K562 (cell line): ENCODE results near the gene MAPT. TPM values are rescaled to one million over a fixed set of nuclear protein-coding genes. Genes with fewer than 3 reads are reported as not detected.

ENCODE experiments used
- ATAC-seq: fragments of 200-7000 bp; cut with Tn5 transposase; 3 replicates; pipeline ENCODE4 v1.9.1; 2020; ENCODE audit warnings: moderate library complexity
- BruUV-seq: library from RNA; stranded (reverse); fragments of 400-500 nt; replicated peaks from 2 replicates; lab custom pipeline; 2021; lab: Mats Ljungman, UMichigan
- CTCF ChIA-PET: fragments of 300-600 bp; formaldehyde crosslinking; extraction: SDS; loops from one replicate; lab custom pipeline; 2021; ENCODE audit warnings: low intra/inter-chr PET ratio; lab: Yijun Ruan, JAX
- POLR2A ChIA-PET: fragments of 300-600, 350-650 bp; sonication (Branson Sonifier 250); formaldehyde crosslinking; extraction: SDS; loops from one replicate; lab custom pipeline; 2021; ENCODE audit warnings: antibody characterized with exemption, inconsistent platforms; lab: Yijun Ruan, JAX
- DNase-seq, 4 experiments: peaks; one replicate each; pipeline versions ENCODE4 v3.0.0 to v3.0.0-alpha.2; 2011 to 2018; ENCODE audit warnings: low spot score in 3 of 4, mixed read lengths in 3 of 4; ENCODE audit errors: extremely low read depth in 1 of 4
- FAIRE-seq: peaks from 2 replicates; lab custom pipeline; 2011; peaks lifted over from hg19 to GRCh38; lab: Jason Lieb, UNC
- H2AFZ ChIP-seq: 2 replicates; pipeline ENCODE4 v1.6.0; 2011; ENCODE audit warnings: low read depth, low read length, control low read depth, inconsistent platforms
- H3K27ac ChIP-seq: fragments of 200-600 bp; 3 replicates; pipeline ENCODE4 v1.8.0; 2011; ENCODE audit warnings: low read depth, mild to moderate bottlenecking, control low read depth, inconsistent platforms, low read length, moderate library complexity, mixed read lengths; ENCODE audit errors: extremely low read depth
- H3K27me3 ChIP-seq, 2 experiments: fragments of 300-600 bp in 1 of 2; 2 replicates in 1 of 2; 3 replicates in 1 of 2; pipeline versions ENCODE4 v1.6.0 to v1.8.0; 2011; ENCODE audit warnings: inconsistent platforms in 2 of 2, low read length in 2 of 2, mild to moderate bottlenecking in 1 of 2, mixed read lengths in 1 of 2, moderate library complexity in 1 of 2; ENCODE audit not compliant: control insufficient read depth in 2 of 2, insufficient read depth in 2 of 2
- H3K36me3 ChIP-seq: fragments of 300-600 bp; 3 replicates; pipeline ENCODE4 v1.8.0; 2011; ENCODE audit warnings: mild to moderate bottlenecking, low read length, inconsistent platforms; ENCODE audit not compliant: control insufficient read depth, insufficient read depth
- H3K4me1 ChIP-seq, 2 experiments: fragments of 200-600 bp in 1 of 2; replicated peaks in 1 of 2; 2 replicates in 1 of 2; 3 replicates in 1 of 2; pipeline versions ENCODE4 v1.5.1 to v1.8.0; 2011; ENCODE audit warnings: inconsistent platforms in 2 of 2, low read length in 2 of 2, mild to moderate bottlenecking in 1 of 2, mixed read lengths in 1 of 2, moderate library complexity in 1 of 2; ENCODE audit not compliant: control insufficient read depth in 2 of 2, insufficient read depth in 2 of 2
- H3K4me2 ChIP-seq: 2 replicates; pipeline ENCODE4 v1.6.1; 2011; ENCODE audit warnings: low read length, control low read depth, inconsistent platforms, mixed read lengths; ENCODE audit not compliant: insufficient read depth
- H3K4me3 ChIP-seq: fragments of 200-600 bp; sonication (generic), shearing (Covaris generic); 2 replicates; pipeline ENCODE4 v1.5.1; 2016; ENCODE audit warnings: control low read depth, inconsistent platforms
- H3K79me2 ChIP-seq: fragments of 200-600 bp; 3 replicates; pipeline ENCODE4 v1.8.0; 2011; ENCODE audit warnings: low read length, inconsistent platforms; ENCODE audit not compliant: control insufficient read depth, insufficient read depth
- H3K9ac ChIP-seq, 2 experiments: 2 replicates each; pipeline versions ENCODE4 v1.6.0 to v1.6.1; 2011; ENCODE audit warnings: low read depth in 2 of 2, low read length in 2 of 2, control low read depth in 1 of 2, inconsistent platforms in 1 of 2, mild to moderate bottlenecking in 1 of 2, mixed read lengths in 1 of 2; ENCODE audit not compliant: insufficient read depth in 1 of 2
- H3K9me1 ChIP-seq: one replicate; pipeline ENCODE4 v1.6.0; 2011; ENCODE audit warnings: inconsistent platforms, mild to moderate bottlenecking, low read length, moderate library complexity; ENCODE audit not compliant: control insufficient read depth, insufficient read depth
- H3K9me3 ChIP-seq: replicated peaks from 2 replicates; pipeline ENCODE4 v1.5.1; 2011; ENCODE audit warnings: low read depth, low read length, inconsistent platforms; ENCODE audit not compliant: control insufficient read depth, insufficient read depth
- H4K20me1 ChIP-seq: replicated peaks from 2 replicates; pipeline ENCODE4 v1.6.1; 2011; ENCODE audit warnings: low read length, inconsistent platforms, mixed read lengths; ENCODE audit not compliant: control insufficient read depth, insufficient read depth
- ADNP ChIP-seq: fragments of 200-800 bp; sonication (Bioruptor generic); IDR thresholded peaks from 2 replicates; pipeline ENCODE4 v1.6.1; 2016; ENCODE audit warnings: missing genetic modification characterization, missing compliant biosample characterization
- CEBPG ChIP-seq, 3 experiments: fragments of 200-800 bp in 1 of 3; sonication (Bioruptor generic) in 1 of 3; sonication (generic) in 1 of 3; formaldehyde crosslinking in 1 of 3; IDR thresholded peaks in 2 of 3; conservative IDR thresholded peaks in 1 of 3; 2 replicates each; pipeline versions ENCODE4 v1.6.1 to v1.8.0; 2016 to 2022; ENCODE audit warnings: missing compliant biosample characterization in 2 of 3, missing genetic modification characterization in 2 of 3, mild to moderate bottlenecking in 1 of 3, missing genetic modification reagents in 1 of 3
- EGR1 ChIP-seq: fragments of 450-650 bp; conservative IDR thresholded peaks from 2 replicates; pipeline ENCODE4 v1.6.1; 2017; ENCODE audit warnings: mild to moderate bottlenecking
- ELF4 ChIP-seq: fragments of 450-650 bp; formaldehyde crosslinking; IDR thresholded peaks from 2 replicates; pipeline ENCODE4 v1.4.0; 2022; ENCODE audit warnings: missing genetic modification characterization
- EP400 ChIP-seq: fragments of 450-650 bp; IDR thresholded peaks from 2 replicates; pipeline ENCODE4 v1.6.1; 2017; ENCODE audit warnings: antibody characterized with exemption, mild to moderate bottlenecking, moderate library complexity
- GABPB1 ChIP-seq: sonication (generic); formaldehyde crosslinking; IDR thresholded peaks from 2 replicates; pipeline ENCODE4 v1.8.0; 2022; ENCODE audit warnings: mild to moderate bottlenecking, missing genetic modification reagents
- GATA2 ChIP-seq: sonication (generic); formaldehyde crosslinking; IDR thresholded peaks from 2 replicates; pipeline ENCODE4 v1.4.0; 2020; ENCODE audit warnings: mild to moderate bottlenecking, missing genetic modification reagents
- HEY1 ChIP-seq: fragments of 250-450 bp; sonication (Bioruptor Pico); IDR thresholded peaks from 2 replicates; pipeline ENCODE4 v1.5.0; 2020; ENCODE audit warnings: mild to moderate bottlenecking, moderate library complexity, borderline replicate concordance
- MBD2 ChIP-seq: sonication (generic); IDR thresholded peaks from 2 replicates; pipeline ENCODE4 v1.6.1; 2016; ENCODE audit warnings: low read depth, borderline replicate concordance
- MEIS2 ChIP-seq: fragments of 450-650 bp; IDR thresholded peaks from 2 replicates; pipeline ENCODE4 v1.6.1; 2014; ENCODE audit warnings: mild to moderate bottlenecking; ENCODE audit not compliant: partially characterized antibody
- NCOR1 ChIP-seq: fragments of 450-650 bp; IDR thresholded peaks from 2 replicates; pipeline ENCODE4 v1.6.1; 2016; ENCODE audit warnings: mild to moderate bottlenecking, moderate library complexity
- POLR2G ChIP-seq: fragments of 200-400 bp; formaldehyde crosslinking; IDR thresholded peaks from 2 replicates; pipeline ENCODE4 v1.6.1; 2017; ENCODE audit warnings: low read depth, mild to moderate bottlenecking, antibody characterized with exemption, low read length, moderate library complexity
- SMARCA4 ChIP-seq: fragments of 450-650 bp; IDR thresholded peaks from 2 replicates; pipeline ENCODE4 v1.6.1; 2016
- SP2 ChIP-seq: IDR thresholded peaks from 2 replicates; pipeline ENCODE4 v1.6.1; 2011; ENCODE audit warnings: mild to moderate bottlenecking, low read depth, low read length, moderate library complexity; ENCODE audit not compliant: poor library complexity, severe bottlenecking; ENCODE audit errors: extremely low read depth
- TRIM28 ChIP-seq: fragments of 450-650 bp; IDR thresholded peaks from 2 replicates; pipeline ENCODE4 v1.6.1; 2017
- ZNF239 ChIP-seq: fragments of 250-450 bp; sonication (Bioruptor Pico); IDR thresholded peaks from 2 replicates; pipeline ENCODE4 v1.4.0; 2020; ENCODE audit warnings: mild to moderate bottlenecking
- WGBS: fragments of 100-300 bp; shearing (Covaris generic); methylation state at CpG from one replicate; pipeline ENCODE4 v1.1.6; 2016; ENCODE audit warnings: low coverage, mixed read lengths; ENCODE audit not compliant: insufficient coverage; ENCODE audit errors: missing lambda C conversion rate; 5-methylcytosine and 5-hydroxymethylcytosine counted together
- in situ Hi-C: fragments of 300-500 bp; cut with MboI; formaldehyde crosslinking; loops from 4 replicates; pipeline ENCODE4 v1.15.0; 2018; ENCODE audit warnings: inconsistent platforms, mixed read lengths
- intact Hi-C: fragments of 100-400 bp; cut with micrococcal nuclease; formaldehyde crosslinking; loops from 2 replicates; pipeline ENCODE4 v1.14.2; 2022
- polyA plus RNA-seq, 8 experiments: library from polyadenylated mRNA; depleted of rRNA in 4 of 8; stranded (reverse) in 5 of 8; unstranded in 3 of 8; fragments of >200 nt; fragmentation: Nextera tagmentation in 2 of 8; fragmentation: Illumina TruSeq in 1 of 8; extraction: Ambion mirVana in 2 of 8; extraction: Trizol in 1 of 8; gene quantifications; 2 replicates each; pipeline versions ENCODE4 v1.2.1 to v1.2.3, GENCODE V29; 2011 to 2014; ENCODE audit warnings: inconsistent platforms in 1 of 8, missing spikeins in 1 of 8
- total RNA-seq, 7 experiments: library from RNA; depleted of rRNA in 6 of 7; stranded (reverse); fragments of >200 nt in 6 of 7; fragmentation: Illumina TruSeq in 2 of 7; extraction: Trizol in 2 of 7; gene quantifications; 2 replicates each; pipeline versions ENCODE4 v1.2.1 to v1.2.3, GENCODE V29; 2011 to 2021; ENCODE audit warnings: low replicate concordance in 1 of 7
- TF ChIP-seq, protein P1 (sequence below): fragments of 250-450 bp; sonication (Bioruptor Pico); IDR thresholded peaks from 2 replicates; pipeline ENCODE4 v1.4.0; 2020; ENCODE audit warnings: mild to moderate bottlenecking, moderate library complexity
- TF ChIP-seq, protein P2 (sequence below): fragments of 450-650 bp; formaldehyde crosslinking; IDR thresholded peaks from 2 replicates; pipeline ENCODE4 v1.4.0; 2020; ENCODE audit warnings: mild to moderate bottlenecking, moderate library complexity

Gene MAPT
- total and polyA plus RNA-seq, 9 of the 15 experiments (the other 6 are each of a cell fraction or from before 2014, with no cell fraction given): 0.04 to 1.1 (median 0.36) TPM

GRCh38 chr17:45854209-45854608 is 40.1 kb upstream of the MAPT start:
- H3K27me3 ChIP-seq: peaks cover 0 to 29% of the 10 kb centered on the region in 2 experiments; a peak in 2 of 5 replicates
- no peak overlapping the region for H3K27ac ChIP-seq
- H3K79me2 ChIP-seq: no peaks in the 10 kb centered on the region
- no peak overlapping the region for H3K9ac ChIP-seq
- no peaks in the 10 kb centered on the region for H3K9me3 ChIP-seq
- peak overlapping the region; percentile 61; the same call in 1 of the 2 replicates for H2AFZ ChIP-seq
- H3K4me1 ChIP-seq: peaks cover 0 to 5% of the 10 kb centered on the region in 2 experiments; a peak in 1 of 5 replicates
- intact Hi-C loops: loop anchor here (10.0 kb wide), 1 partner anchor 459 kb away; no protein-coding TSS in a partner anchor
- BruUV-seq: no TSS peak
- no peak overlapping the region for H3K4me3 ChIP-seq
- 0 out of 2 replicates have a peak overlapping the region, but pooled peaks have one; percentile 24 for H3K4me2 ChIP-seq
- in situ Hi-C loops: no loop called here
- H3K9me1 ChIP-seq: no peaks in the 10 kb centered on the region
- ATAC-seq (peak; percentile 66), FAIRE-seq (peak; percentile 40), DNase-seq (peak in 1 of 4 experiments; percentile 44)
- no peaks in the 10 kb centered on the region for H3K36me3 ChIP-seq
- 3% methylated on average over 5 of the region's 9 CpGs for WGBS
- POLR2A ChIA-PET: interaction anchor here (0.6 kb wide), 1 partner anchor 187 kb away, joined by 3 read pairs; no protein-coding TSS in a partner anchor
- CTCF ChIA-PET: no interaction called here
- H4K20me1 ChIP-seq: no peaks in the 10 kb centered on the region
- TF ChIP-seq CEBPG (CRISPR knock-in tag; IDR thresholded peaks at IDR 0.05) (no peak), CEBPG (tag; conservative IDR thresholded peaks at IDR 0.05 in 1 of 2, IDR thresholded peaks at IDR 0.05 in 1 of 2) (peak in 1 of 2 experiments; percentile 39; a peak in 1 of 4 replicates), GABPB1 (CRISPR knock-in tag) (no peak), EGR1 (no peak), ELF4 (CRISPR knock-in tag) (no peak), MBD2 (no peak), NCOR1 (no peak), MEIS2 (peak; percentile 28), ADNP (tag) (no peak), TRIM28 (no peak), EP400 (0 out of 2 replicates have a peak, but pooled peaks have one; percentile 21), POLR2G (no peak), SP2 (no peak), SMARCA4 (0 out of 2 replicates have a peak, but pooled peaks have one; percentile 53), ZNF239 (CRISPR knock-in tag) (no peak), HEY1 (no peak), GATA2 (peak; percentile 72)
- TF ChIP-seq, protein P1, sequence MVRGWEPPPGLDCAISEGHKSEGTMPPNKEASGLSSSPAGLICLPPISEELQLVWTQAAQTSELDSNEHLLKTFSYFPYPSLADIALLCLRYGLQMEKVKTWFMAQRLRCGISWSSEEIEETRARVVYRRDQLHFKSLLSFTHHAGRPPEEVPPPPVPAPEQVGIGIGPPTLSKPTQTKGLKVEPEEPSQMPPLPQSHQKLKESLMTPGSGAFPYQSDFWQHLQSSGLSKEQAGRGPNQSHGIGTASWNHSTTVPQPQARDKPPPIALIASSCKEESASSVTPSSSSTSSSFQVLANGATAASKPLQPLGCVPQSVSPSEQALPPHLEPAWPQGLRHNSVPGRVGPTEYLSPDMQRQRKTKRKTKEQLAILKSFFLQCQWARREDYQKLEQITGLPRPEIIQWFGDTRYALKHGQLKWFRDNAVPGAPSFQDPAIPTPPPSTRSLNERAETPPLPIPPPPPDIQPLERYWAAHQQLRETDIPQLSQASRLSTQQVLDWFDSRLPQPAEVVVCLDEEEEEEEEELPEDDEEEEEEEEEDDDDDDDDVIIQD (CRISPR knock-in tag): no peak
- TF ChIP-seq, protein P2, sequence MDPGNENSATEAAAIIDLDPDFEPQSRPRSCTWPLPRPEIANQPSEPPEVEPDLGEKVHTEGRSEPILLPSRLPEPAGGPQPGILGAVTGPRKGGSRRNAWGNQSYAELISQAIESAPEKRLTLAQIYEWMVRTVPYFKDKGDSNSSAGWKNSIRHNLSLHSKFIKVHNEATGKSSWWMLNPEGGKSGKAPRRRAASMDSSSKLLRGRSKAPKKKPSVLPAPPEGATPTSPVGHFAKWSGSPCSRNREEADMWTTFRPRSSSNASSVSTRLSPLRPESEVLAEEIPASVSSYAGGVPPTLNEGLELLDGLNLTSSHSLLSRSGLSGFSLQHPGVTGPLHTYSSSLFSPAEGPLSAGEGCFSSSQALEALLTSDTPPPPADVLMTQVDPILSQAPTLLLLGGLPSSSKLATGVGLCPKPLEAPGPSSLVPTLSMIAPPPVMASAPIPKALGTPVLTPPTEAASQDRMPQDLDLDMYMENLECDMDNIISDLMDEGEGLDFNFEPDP (CRISPR knock-in tag): no peak
